Neural progenitor cell (in vitro differentiated cells): Measurements from ENCODE around the gene ALS2CL.

ENCODE experiments used
- CTCF ChIP-seq: fragments of 200-600 bp; sonication (generic); IDR thresholded peaks from 2 replicates; pipeline ENCODE4 v1.5.1; 2017; ENCODE audit warnings: antibody characterized with exemption, mild to moderate bottlenecking
- EZH2 ChIP-seq: fragments of 200-600 bp; sonication (generic); IDR thresholded peaks from 2 replicates; pipeline ENCODE4 v1.6.1; 2017; ENCODE audit warnings: antibody characterized with exemption, mild to moderate bottlenecking, moderate library complexity
- EZH2phosphoT487 ChIP-seq: fragments of 200-600 bp; sonication (generic); IDR thresholded peaks from 2 replicates; pipeline ENCODE4 v1.6.1; 2017; ENCODE audit warnings: antibody characterized with exemption

DNA sequence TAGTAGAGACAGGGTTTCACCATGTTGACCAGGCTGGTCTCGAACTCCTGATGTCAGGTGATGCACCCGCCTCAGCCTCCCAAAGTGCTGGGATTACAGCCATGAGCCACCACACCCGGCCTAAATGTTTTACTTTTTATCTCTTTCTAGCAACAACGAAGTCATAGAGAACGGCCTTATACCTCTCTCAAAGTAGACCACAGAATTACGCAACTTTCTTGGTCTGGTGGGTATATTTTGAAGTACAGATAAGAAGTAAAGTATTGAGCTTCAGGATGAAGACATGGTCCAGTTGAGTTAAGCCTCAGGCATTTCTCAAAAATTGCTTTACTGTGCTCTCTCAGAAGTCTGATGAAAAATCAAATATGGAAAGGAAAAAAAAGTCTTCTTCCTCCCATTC lies 50.5 kb downstream of the ALS2CL start:
- TF ChIP-seq CTCF: no peak
- TF ChIP-seq EZH2: no peak
- TF ChIP-seq EZH2phosphoT487: no peak
